Cardiac fibroblast (primary cell): ENCODE data around the gene AKNA.

Experiments used
- DNase-seq, 2 donors: peaks; one replicate each; pipeline versions ENCODE4 v3.0.0 to v3.0.0-alpha.2; 2010; ENCODE audit warnings: low read depth in 2 of 2
- H3K4me3 ChIP-seq, 2 donors: replicated peaks in 1 of 2; 1 replicate in 1 of 2; 2 replicates in 1 of 2; pipeline ENCODE4 v1.5.1; 2011; ENCODE audit warnings: low read depth in 2 of 2, low read length in 2 of 2, mild to moderate bottlenecking in 2 of 2, moderate library complexity in 1 of 2
- CTCF ChIP-seq: IDR thresholded peaks from one replicate; pipeline ENCODE4 v1.5.1; 2011; ENCODE audit warnings: low read depth, mild to moderate bottlenecking, low read length, inconsistent platforms

The AKNA gene

GRCh38 chr9:114432323-114433067, 44.7 kb upstream of the AKNA start:
- no peak overlapping the region for H3K4me3 ChIP-seq
- no peak for DNase-seq
- no peak for TF ChIP-seq CTCF

GRCh38 chr9:114431770-114432169, 44.0 kb upstream of the AKNA start:
- H3K4me3 ChIP-seq, result no peak overlapping the region
- TF ChIP-seq CTCF, result no peak
- no peak for DNase-seq

GRCh38 chr9:114431003-114431402, 43.2 kb upstream of the AKNA start:
- TF ChIP-seq CTCF, result no peak

GRCh38 chr9:114430457-114430856, 42.7 kb upstream of the AKNA start:
- H3K4me3 ChIP-seq, result no peak overlapping the region
- DNase-seq, result no peak
- no peak for TF ChIP-seq CTCF

More at GRCh38 chr9:114431003-114431402, 43.2 kb upstream of the AKNA start:
- DNase-seq, result no peak
- no peak overlapping the region for H3K4me3 ChIP-seq

GRCh38 chr9:114429488-114429887, 41.7 kb upstream of the AKNA start:
- no peak for TF ChIP-seq CTCF
- DNase-seq, result no peak
- H3K4me3 ChIP-seq, result no peak overlapping the region

- H3K4me3 ChIP-seq, result no peak overlapping the region
- no peak for TF ChIP-seq CTCF
- DNase-seq, result no peak
These were observed 40.7 kb upstream of the AKNA start for GRCh38 chr9:114428466-114428865.

- H3K4me3 ChIP-seq, result no peak overlapping the region
- TF ChIP-seq CTCF, result no peak
- no peak for DNase-seq
These were observed 39.9 kb upstream of the AKNA start for GRCh38 chr9:114427644-114428043.
